ENCODE measurements around the gene PDE6C.

PDE6C gene

DNA sequence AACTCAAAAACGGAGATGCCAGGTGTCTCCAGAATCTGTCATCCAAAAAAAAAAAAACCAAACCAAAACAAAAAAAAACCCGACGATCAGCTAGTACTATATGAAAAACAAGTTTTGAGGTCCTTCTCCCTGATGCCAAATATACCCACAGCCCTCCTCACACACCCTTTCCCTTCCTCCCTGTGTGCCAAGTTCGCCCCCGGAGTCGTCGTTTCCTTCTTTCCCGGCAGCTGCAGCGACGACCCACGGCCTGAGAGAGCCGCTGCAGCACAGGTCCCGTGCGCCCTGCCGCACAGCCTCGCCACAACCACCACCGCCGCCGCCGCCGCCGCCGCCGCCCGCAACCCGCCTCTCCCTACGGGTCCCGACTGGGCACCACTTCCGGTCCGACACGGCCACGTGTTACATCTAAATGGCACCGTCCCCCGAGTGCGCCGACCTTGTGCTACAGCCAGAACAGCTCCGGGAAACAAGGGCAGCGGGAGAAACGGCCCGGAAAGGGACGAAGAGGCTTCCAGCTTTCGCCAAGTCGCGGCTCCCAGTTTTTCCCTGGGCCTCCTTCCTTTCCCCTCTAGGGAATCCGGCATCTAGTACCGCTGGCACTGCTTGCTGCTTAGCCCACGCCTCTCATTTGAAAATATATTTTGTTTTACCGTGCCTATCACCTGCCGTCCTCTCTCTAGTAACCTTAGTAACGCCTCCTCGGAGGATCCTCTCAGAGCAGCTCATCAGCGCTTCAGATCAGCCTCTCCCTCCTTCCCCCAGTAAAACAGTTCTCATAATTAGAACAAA is 90.1 kb downstream of the PDE6C start, which contains the start of gene FRA10AC1:
TSS of gene FRA10AC1 (minus strand) at position 383 of the 792 bp plus-strand sequence. CDS start 2,486 bp downstream, outside the sequence.
- DNase-seq (ENCODE audit: low read depth in 3 of 3), result peak; percentile 81 to 86 (median 86)

DNA sequence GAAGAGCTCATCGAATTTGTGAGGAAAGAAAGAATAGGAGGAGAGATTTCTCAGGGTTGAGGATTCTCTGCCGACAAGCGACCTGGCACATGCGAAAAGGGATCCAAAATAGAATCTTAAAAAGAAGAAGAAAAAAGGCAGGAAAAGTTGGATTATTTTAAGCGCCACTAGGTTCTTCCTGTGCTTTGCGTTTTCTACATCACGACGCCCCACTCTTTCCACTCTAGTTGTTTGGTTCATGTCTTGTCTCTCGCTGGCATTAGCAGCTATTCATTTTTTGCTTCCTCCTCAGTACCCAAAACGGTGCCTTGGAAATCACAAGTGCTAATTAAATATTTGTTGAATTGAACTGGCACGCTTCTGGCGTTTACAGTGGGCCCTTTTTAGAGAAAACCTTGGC is 90.7 kb downstream of the PDE6C start:
- DNase-seq (ENCODE audit: low read depth in 3 of 3), result no peak

DNA sequence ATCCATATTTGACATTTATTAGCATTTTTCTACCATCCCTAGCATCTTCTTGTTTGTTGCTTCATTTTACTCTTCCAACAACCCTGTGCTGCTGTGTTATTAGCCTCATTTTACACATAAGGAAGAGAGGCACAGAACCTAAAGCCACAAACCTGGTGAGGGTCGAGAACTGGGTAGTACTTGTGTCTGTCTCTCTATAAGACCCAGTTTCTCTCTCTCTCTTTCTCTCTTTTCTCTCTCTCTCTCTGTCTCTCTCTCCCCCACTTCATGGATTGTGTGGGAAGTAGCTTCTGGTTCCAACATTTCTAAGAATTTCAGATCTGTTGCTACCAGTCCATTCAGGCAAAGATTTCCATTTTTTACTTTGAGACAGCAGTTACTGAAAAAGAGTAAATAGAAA is 91.5 kb downstream of the PDE6C start:
- DNase-seq (ENCODE audit: low read depth in 3 of 3), result no peak

DNA sequence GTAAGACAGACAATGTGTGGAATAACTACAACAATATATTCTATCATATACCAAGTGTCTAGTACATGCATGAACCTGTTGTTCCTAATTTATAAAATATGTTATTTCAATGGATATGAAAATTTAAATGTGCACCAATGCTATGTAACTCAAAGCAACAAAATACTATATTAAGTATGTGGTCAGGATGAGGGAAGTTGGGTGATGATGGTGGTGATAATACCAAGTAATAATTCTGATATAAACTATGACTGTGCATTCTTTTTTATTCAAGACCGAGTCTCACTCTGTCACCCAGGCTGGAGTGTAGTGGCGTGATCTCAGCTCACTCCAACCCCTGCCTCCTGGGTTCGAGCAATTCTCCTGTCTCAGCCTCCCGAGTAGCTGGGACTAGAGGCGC is 92.1 kb downstream of the PDE6C start:
- DNase-seq (ENCODE audit: low read depth in 3 of 3), result no peak

DNA sequence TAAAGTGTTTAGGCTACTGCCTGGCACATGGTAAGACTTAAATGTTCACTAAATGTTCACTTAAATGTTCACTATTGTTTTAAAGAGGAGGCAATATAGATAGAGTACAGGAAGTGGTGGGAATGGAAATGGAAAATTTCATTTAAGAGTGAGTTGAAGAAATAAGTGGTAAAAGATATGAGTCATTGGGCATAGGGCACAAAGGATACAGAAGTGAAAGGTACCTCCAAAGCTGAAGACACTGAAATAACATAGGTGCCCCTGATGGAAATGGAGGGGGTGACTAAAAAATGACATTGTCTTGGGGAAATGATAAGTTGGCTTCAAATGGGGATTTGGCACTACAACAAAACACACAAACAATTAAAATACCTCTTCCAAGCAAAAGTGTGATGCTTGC is 95.3 kb downstream of the PDE6C start:
- no peak for DNase-seq (ENCODE audit: low read depth in 3 of 3)

DNA sequence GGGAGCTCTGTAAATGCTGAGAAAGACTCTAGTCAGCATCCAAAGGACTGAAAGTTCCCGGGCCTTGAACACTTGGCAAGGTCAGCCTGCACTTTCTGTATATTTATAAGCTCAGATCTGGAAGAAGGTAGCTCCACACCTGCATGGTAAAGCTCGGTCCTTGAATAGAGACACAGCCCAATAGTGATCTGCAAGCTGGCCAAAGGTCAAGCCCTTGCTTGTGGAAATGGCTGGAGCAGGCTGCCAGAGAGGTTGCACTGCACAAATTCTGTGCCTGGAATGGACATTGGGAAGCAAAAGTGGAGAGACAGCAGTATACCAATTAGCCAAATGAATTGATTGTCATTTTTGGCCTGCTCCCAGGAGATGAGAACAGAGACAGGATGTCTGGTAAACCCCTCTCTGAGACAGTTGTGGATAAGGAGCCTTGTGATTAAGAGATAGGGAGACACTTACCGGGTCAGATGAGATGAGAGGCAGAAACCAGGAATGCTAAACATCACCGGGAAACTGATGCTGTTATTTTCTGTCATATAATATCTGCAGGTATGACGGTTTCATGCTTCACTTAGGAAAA is 98.1 kb downstream of the PDE6C start:
- DNase-seq (ENCODE audit: low read depth in 3 of 3), result no peak

DNA sequence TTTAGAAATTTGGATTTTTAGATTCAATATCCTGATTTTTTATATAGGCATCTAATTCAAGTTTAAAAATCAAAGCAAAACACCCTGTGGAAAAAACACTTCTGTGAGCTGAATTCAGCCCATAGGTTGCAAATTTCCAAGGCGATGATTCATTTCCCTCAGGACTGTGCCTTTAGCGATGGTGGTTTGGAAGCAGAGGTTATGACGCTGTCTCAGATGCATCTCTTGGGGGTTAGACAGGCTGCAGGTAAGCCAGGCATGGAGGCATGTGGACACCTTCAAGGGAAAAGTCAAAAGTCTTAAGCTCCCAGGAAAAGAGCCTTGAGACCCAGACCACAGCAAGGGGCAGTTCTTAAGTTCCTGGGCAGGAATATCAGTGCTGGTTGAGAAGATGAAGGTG is 99.6 kb downstream of the PDE6C start:
- no peak for DNase-seq (ENCODE audit: low read depth in 3 of 3)

DNA sequence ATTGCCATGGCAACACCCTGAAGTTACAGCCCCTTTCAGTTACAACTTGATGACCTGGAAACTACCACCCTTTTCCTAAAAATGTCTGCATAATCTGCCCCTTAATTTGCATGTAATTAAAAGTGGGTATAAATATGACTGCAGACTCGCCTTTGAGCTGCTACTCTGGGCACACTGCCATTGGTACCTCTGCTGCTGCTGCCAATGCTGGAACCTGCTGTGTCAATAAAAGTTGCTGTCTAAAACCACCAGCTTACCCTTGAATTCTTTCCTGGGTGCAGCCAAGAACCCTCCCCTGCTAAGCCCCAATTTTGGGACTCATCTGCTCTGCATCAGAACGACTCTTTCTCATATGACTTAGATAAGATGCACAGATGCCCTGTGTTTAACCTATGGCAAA is 100.3 kb downstream of the PDE6C start:
- DNase-seq (ENCODE audit: low read depth in 3 of 3), result no peak

DNA sequence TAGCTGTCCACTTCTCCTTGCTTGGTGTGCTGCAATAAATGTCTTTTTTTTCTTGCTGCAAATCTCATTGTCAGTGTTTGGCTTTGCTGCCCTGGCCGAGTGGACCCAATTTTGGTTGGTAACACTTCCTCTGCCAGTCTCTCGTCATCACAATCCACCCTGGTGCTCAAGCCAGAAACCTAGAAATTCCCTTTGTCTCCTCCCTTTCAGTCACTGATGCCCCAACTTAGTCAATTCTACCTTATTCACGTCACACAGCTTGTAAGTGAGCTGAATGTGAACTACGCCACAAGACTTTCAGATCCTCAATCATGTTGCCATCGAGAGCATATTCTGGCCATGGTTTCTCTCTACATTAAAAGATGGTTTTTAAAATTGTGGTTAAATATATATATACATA is 103.0 kb downstream of the PDE6C start:
- DNase-seq (ENCODE audit: low read depth in 3 of 3), result no peak

All from stimulated activated CD4-positive, alpha-beta T cell treated with anti-CD3 and anti-CD28 coated beads, TNF-alpha, amount 100 ng/mL, for 24 hours (primary cell).